CD14-positive monocyte (primary cell): ENCODE results near the gene FAM83B. TPM values are rescaled to one million over a fixed set of nuclear protein-coding genes. Genes with fewer than 3 reads are reported as not detected.

Source experiments
- DNase-seq, 3 donors: peaks; one replicate each; pipeline ENCODE4 v3.0.0-alpha.2; 2011 to 2022
- H2AFZ ChIP-seq: 2 replicates; pipeline ENCODE4 v1.6.0; 2012; ENCODE audit warnings: mild to moderate bottlenecking, low read depth, low read length, inconsistent platforms; ENCODE audit not compliant: insufficient read depth, poor library complexity, severe bottlenecking
- H3K27ac ChIP-seq, 2 donors: 1 replicate in 1 of 2; 2 replicates in 1 of 2; pipeline ENCODE4 v1.5.1; 2012 to 2013; ENCODE audit warnings: low read length in 2 of 2, control low read depth in 1 of 2, inconsistent platforms in 1 of 2, low read depth in 1 of 2, mild to moderate bottlenecking in 1 of 2
- H3K27me3 ChIP-seq, 2 donors: one replicate each; pipeline versions ENCODE4 v1.6.0 to v1.6.1; 2011 to 2013; ENCODE audit warnings: low read length in 2 of 2; ENCODE audit not compliant: control insufficient read depth in 2 of 2, insufficient read depth in 2 of 2
- H3K36me3 ChIP-seq, 2 donors: replicated peaks in 1 of 2; 1 replicate in 1 of 2; 2 replicates in 1 of 2; pipeline versions ENCODE4 v1.5.1 to v1.6.1; 2012 to 2013; ENCODE audit warnings: low read length in 2 of 2, control low read depth in 1 of 2, inconsistent platforms in 1 of 2, mild to moderate bottlenecking in 1 of 2; ENCODE audit not compliant: insufficient read depth in 2 of 2, control insufficient read depth in 1 of 2
- H3K4me1 ChIP-seq, 2 donors: 1 replicate in 1 of 2; 2 replicates in 1 of 2; pipeline versions ENCODE4 v1.5.1 to v1.6.1; 2012 to 2013; ENCODE audit warnings: low read length in 2 of 2, control low read depth in 1 of 2, inconsistent platforms in 1 of 2, mild to moderate bottlenecking in 1 of 2, moderate library complexity in 1 of 2; ENCODE audit not compliant: insufficient read depth in 2 of 2, control insufficient read depth in 1 of 2
- H3K4me2 ChIP-seq: replicated peaks from 2 replicates; pipeline ENCODE3; 2012; ENCODE audit warnings: low read length, moderate library complexity, mild to moderate bottlenecking; ENCODE audit not compliant: poor library complexity, severe bottlenecking; ENCODE audit errors: extremely low read depth
- H3K4me3 ChIP-seq, 3 experiments: fragments of 200-600 bp in 1 of 3; sonication (generic) in 1 of 3; replicated peaks in 1 of 3; 1 replicate in 2 of 3; 2 replicates in 1 of 3; pipeline ENCODE4 v1.5.1; 2011 to 2013; ENCODE audit warnings: low read length in 3 of 3, mild to moderate bottlenecking in 3 of 3, control low read depth in 2 of 3, low read depth in 2 of 3, inconsistent platforms in 1 of 3, moderate library complexity in 1 of 3
- H3K79me2 ChIP-seq: 2 replicates; pipeline ENCODE4 v1.6.0; 2012; ENCODE audit warnings: mild to moderate bottlenecking, control low read depth, inconsistent platforms, low read length, moderate library complexity; ENCODE audit not compliant: insufficient read depth
- H3K9ac ChIP-seq: 2 replicates; pipeline ENCODE4 v1.6.0; 2017; ENCODE audit warnings: low read length, mild to moderate bottlenecking; ENCODE audit not compliant: insufficient read depth, poor library complexity, severe bottlenecking
- H3K9me3 ChIP-seq, 2 donors: replicated peaks in 1 of 2; 1 replicate in 1 of 2; 2 replicates in 1 of 2; pipeline versions ENCODE4 v1.5.1 to v1.6.1; 2012 to 2013; ENCODE audit warnings: low read length in 2 of 2, control low read depth in 1 of 2; ENCODE audit not compliant: control insufficient read depth in 1 of 2, insufficient read depth in 1 of 2
- H4K20me1 ChIP-seq: 2 replicates; pipeline ENCODE4 v1.6.0; 2012; ENCODE audit warnings: mild to moderate bottlenecking, low read length, control low read depth, moderate library complexity; ENCODE audit not compliant: insufficient read depth
- H3K27ac Mint-ChIP-seq, 7 donors: one replicate each; pipeline ENCODE4 v1.8.0; 2020; ENCODE audit warnings: mild to moderate bottlenecking in 7 of 7, mixed read lengths in 7 of 7, moderate library complexity in 6 of 7, inconsistent platforms in 2 of 7
- H3K27me3 Mint-ChIP-seq, 3 donors: one replicate each; pipeline ENCODE4 v1.8.0; 2021 to 2022; ENCODE audit warnings: low read depth in 3 of 3, mild to moderate bottlenecking in 3 of 3, mixed read lengths in 3 of 3, moderate library complexity in 3 of 3, inconsistent platforms in 1 of 3
- H3K36me3 Mint-ChIP-seq, 2 donors: one replicate each; pipeline ENCODE4 v1.8.0; 2020; ENCODE audit warnings: mixed read lengths in 2 of 2, inconsistent platforms in 1 of 2, mild to moderate bottlenecking in 1 of 2
- H3K4me1 Mint-ChIP-seq: one replicate; pipeline ENCODE4 v1.8.0; 2020; ENCODE audit warnings: mild to moderate bottlenecking, mixed read lengths
- H3K4me3 Mint-ChIP-seq, 2 donors: one replicate each; pipeline ENCODE4 v1.8.0; 2020; ENCODE audit warnings: mild to moderate bottlenecking in 2 of 2, mixed read lengths in 2 of 2, moderate library complexity in 1 of 2
- H3K9me3 Mint-ChIP-seq, 7 donors: one replicate each; pipeline ENCODE4 v1.8.0; 2020 to 2022; ENCODE audit warnings: mixed read lengths in 7 of 7, mild to moderate bottlenecking in 6 of 7, moderate library complexity in 6 of 7, inconsistent platforms in 2 of 7
- CTCF ChIP-seq: fragments of 200-600 bp; IDR thresholded peaks from one replicate; pipeline ENCODE4 v1.8.0; 2022; ENCODE audit warnings: antibody characterized with exemption, mild to moderate bottlenecking
- WGBS: methylation state at CpG from one replicate; pipeline ENCODE4 v1.1.5; 2013; ENCODE audit warnings: missing lambda C conversion rate; ENCODE audit not compliant: insufficient coverage; 5-methylcytosine and 5-hydroxymethylcytosine counted together
- intact Hi-C, 2 donors: fragments of 100-400 bp; cut with micrococcal nuclease; formaldehyde crosslinking; loops; one replicate each; pipeline versions ENCODE4 v1.15.0 to v1.15.1; 2023
- polyA plus RNA-seq, 3 donors: library from polyadenylated mRNA; depleted of rRNA in 1 of 3; unstranded in 2 of 3; stranded (reverse) in 1 of 3; fragments of 300-500 nt in 2 of 3; fragments of >200 nt in 1 of 3; fragmentation: Illumina TruSeq in 2 of 3; gene quantifications; 1 replicate in 2 of 3; 2 replicates in 1 of 3; pipeline ENCODE4 v1.2.3, GENCODE V29; 2012 to 2021

The FAM83B gene
- polyA plus RNA-seq, 3 donors, result not detected

- Mint-ChIP-seq H3K36me3 (no peaks in the 10 kb centered on the region), H3K27ac (no peak overlapping the region), H3K4me1 (no peaks in the 10 kb centered on the region), H3K9me3 (peaks cover 0 to 6% (median 0%) of the 10 kb centered on the region in 7 donors), H3K4me3 (no peak overlapping the region), H3K27me3 (no peaks in the 10 kb centered on the region)
- no peak overlapping the region for H3K9ac ChIP-seq
- H2AFZ ChIP-seq, result no peak overlapping the region
- TF ChIP-seq CTCF, result no peak
- no peaks in the 10 kb centered on the region for H3K9me3 ChIP-seq
- no peak for DNase-seq
- H3K27me3 ChIP-seq, result no peaks in the 10 kb centered on the region
- WGBS, result no CpG with 5 or more reads among the region's 1 CpG
- intact Hi-C loops, result no loop called here
- no peak overlapping the region for H3K4me2 ChIP-seq
- H3K27ac ChIP-seq, result no peak overlapping the region
- no peaks in the 10 kb centered on the region for H3K79me2 ChIP-seq
- no peaks in the 10 kb centered on the region for H4K20me1 ChIP-seq
- H3K4me3 ChIP-seq, result no peak overlapping the region
- no peaks in the 10 kb centered on the region for H3K36me3 ChIP-seq
- no peaks in the 10 kb centered on the region for H3K4me1 ChIP-seq
These were observed 41.5 kb upstream of the FAM83B start for GRCh38 chr6:54805077-54805476.

GRCh38 chr6:54810147-54810546, 36.4 kb upstream of the FAM83B start:
- no peak overlapping the region for H3K4me2 ChIP-seq
- Mint-ChIP-seq H3K27me3 (no peaks in the 10 kb centered on the region), H3K36me3 (no peaks in the 10 kb centered on the region), H3K4me3 (no peak overlapping the region), H3K9me3 (peaks cover 0 to 7% (median 3%) of the 10 kb centered on the region in 7 donors), H3K4me1 (no peaks in the 10 kb centered on the region), H3K27ac (no peak overlapping the region)
- no peaks in the 10 kb centered on the region for H3K36me3 ChIP-seq
- H3K4me1 ChIP-seq, result no peaks in the 10 kb centered on the region
- H3K9me3 ChIP-seq, result no peaks in the 10 kb centered on the region
- no peaks in the 10 kb centered on the region for H3K79me2 ChIP-seq
- DNase-seq, result no peak
- H2AFZ ChIP-seq, result no peak overlapping the region
- H3K27ac ChIP-seq, result no peak overlapping the region
- intact Hi-C loops, result no loop called here
- no peaks in the 10 kb centered on the region for H3K27me3 ChIP-seq
- no peaks in the 10 kb centered on the region for H4K20me1 ChIP-seq
- H3K9ac ChIP-seq, result no peak overlapping the region
- H3K4me3 ChIP-seq, result no peak overlapping the region
- TF ChIP-seq CTCF, result no peak
